Measurements from ENCODE around the gene WTAP. TPM values are rescaled to one million over a fixed set of nuclear protein-coding genes. Genes with fewer than 3 reads are reported as not detected.
A peak's percentile ranks its signal among the peaks of the same experiment; 100 is the strongest.

The WTAP gene
- total RNA-seq, 4 donors from 2014 or later, result 32.6 to 119 (median 88.1) TPM

DNA sequence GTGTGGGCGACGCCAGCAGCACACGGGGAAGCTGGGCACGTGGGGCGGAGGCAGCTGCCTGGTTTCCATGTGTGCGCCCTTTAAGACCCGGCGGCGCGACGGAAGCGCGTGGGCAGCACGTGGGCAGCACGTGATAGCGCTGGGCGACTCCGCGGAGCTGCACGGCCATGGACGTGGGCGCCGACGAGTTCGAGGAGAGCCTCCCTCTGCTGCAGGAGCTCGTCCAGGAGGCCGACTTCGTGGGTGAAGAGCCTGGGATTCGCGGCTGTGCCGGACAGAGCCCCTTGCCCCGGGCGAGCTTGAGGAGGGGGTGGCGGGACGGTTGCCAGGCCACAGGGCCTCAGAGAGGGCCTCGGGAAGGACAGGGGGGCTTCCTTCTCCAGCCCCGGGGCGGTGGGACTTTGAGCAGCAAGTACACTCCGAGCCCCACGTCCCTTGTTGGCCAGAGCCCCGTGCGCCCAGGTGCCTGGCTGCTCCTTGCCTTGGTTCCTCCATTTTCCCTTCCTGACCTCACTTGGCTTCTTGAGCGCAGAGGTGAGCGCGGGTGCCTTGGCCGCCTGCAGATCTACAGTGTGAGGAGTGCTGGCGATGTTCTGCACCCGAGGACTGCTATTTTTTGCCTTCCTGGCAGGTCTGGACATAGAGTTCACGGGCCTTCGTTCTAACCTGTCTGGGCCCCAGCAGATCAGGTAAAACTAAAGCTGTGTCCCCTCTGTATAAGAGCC is 73.0 kb downstream of the WTAP start, which contains the start of gene PNLDC1:
TSS of gene PNLDC1 (plus strand) at position 136 of the 725 bp plus-strand sequence. CDS start at position 168, 32 bp downstream.
- Histone ChIP-seq H3K4me3 (no peak within 1 kb of the TSS), H3K36me3 (peaks cover 0 to 17% (median 0%) of the 10 kb centered on the region in 4 donors), H3K27me3 (no peaks in the 10 kb centered on the region), H3K9me3 (no peaks in the 10 kb centered on the region), H3K4me1 (peaks cover 0 to 5% (median 0%) of the 10 kb centered on the region in 4 donors), H3K27ac (no peak within 1 kb of the TSS)
- DNase-seq, result no peak
- TF ChIP-seq POLR2A (IDR thresholded peaks at IDR 0.05) (no peak), POLR2AphosphoS5 (IDR thresholded peaks at IDR 0.05) (no peak), EP300 (IDR thresholded peaks at IDR 0.05; ENCODE audit: low read depth) (no peak)
- TF ChIP-seq, protein P1, sequence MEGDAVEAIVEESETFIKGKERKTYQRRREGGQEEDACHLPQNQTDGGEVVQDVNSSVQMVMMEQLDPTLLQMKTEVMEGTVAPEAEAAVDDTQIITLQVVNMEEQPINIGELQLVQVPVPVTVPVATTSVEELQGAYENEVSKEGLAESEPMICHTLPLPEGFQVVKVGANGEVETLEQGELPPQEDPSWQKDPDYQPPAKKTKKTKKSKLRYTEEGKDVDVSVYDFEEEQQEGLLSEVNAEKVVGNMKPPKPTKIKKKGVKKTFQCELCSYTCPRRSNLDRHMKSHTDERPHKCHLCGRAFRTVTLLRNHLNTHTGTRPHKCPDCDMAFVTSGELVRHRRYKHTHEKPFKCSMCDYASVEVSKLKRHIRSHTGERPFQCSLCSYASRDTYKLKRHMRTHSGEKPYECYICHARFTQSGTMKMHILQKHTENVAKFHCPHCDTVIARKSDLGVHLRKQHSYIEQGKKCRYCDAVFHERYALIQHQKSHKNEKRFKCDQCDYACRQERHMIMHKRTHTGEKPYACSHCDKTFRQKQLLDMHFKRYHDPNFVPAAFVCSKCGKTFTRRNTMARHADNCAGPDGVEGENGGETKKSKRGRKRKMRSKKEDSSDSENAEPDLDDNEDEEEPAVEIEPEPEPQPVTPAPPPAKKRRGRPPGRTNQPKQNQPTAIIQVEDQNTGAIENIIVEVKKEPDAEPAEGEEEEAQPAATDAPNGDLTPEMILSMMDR (IDR thresholded peaks at IDR 0.05), result no peak
- 80 to 94% methylated on average over 2 to 43 of the region's 50 CpGs for WGBS, 2 donors (ENCODE audit: low coverage in 1 of 2)
- intact Hi-C loops (cut with DNase I; ENCODE audit: low total_unique reads), result no loop called here
- in situ Hi-C loops (cut with MboI; ENCODE audit: low pct_ligation_motif_present in 1 of 4, low pct_unique_long_range_greater_than_20kb in 1 of 4, low sequenced_read_pairs in 3 of 4), result no loop called here

DNA sequence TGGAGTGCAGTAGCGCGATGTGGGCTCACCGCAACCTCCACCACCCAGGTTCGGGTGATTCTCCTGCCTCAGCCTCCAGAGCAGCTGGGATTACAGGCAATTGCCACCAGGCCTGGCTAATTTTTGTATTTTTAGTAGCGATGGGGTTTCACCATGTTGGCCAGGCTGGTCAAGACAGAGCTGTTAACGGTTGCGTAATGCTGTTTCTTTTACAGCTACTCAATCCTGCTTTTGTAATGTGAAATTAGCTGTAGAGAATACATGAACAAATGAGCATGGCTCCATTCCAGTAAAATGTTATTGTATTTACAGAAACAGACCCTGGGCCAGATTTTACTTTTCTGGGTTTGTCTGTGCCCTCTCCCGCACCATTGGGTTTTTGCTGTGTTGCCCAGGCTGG is 74.6 kb downstream of the WTAP start:
- TF ChIP-seq EP300 (IDR thresholded peaks at IDR 0.05; ENCODE audit: low read depth) (no peak), POLR2AphosphoS5 (IDR thresholded peaks at IDR 0.05) (no peak), POLR2A (IDR thresholded peaks at IDR 0.05) (no peak)
- TF ChIP-seq, protein P1 (IDR thresholded peaks at IDR 0.05), result no peak
- intact Hi-C loops (cut with DNase I; ENCODE audit: low total_unique reads), result no loop called here
- Histone ChIP-seq H3K9me3 (no peaks in the 10 kb centered on the region), H3K27me3 (no peaks in the 10 kb centered on the region), H3K4me1 (peaks cover 0 to 6% (median under 1%) of the 10 kb centered on the region in 4 donors), H3K27ac (no peak overlapping the region), H3K36me3 (peaks cover 0 to 17% (median 0%) of the 10 kb centered on the region in 4 donors), H3K4me3 (no peak overlapping the region)
- 65 to 80% methylated on average over 2 to 8 of the region's 8 CpGs for WGBS, 2 donors (ENCODE audit: low coverage in 1 of 2)
- no peak for DNase-seq
- in situ Hi-C loops (cut with MboI; ENCODE audit: low pct_ligation_motif_present in 1 of 4, low pct_unique_long_range_greater_than_20kb in 1 of 4, low sequenced_read_pairs in 3 of 4), result no loop called here

DNA sequence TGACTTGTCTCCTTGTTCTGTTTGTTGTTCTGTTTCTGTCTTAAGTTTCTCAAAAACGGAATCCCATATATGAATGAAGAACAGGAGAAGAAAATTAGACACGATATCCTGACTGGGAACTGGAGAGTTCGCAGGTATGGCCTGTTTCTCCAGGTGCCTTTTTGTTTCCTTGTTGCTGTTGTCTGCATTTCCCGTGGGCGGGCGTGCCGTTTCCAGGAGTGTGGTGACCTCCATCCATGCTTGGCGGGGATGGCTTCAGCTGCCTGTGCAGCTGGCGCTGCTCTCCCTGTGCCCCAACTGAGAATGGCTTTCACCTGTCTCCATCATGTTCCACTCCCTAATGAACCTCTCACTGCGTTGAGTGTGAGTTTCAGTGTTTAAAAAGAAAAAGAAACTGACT is 77.2 kb downstream of the WTAP start:
- H3K27ac ChIP-seq, result no peak overlapping the region
- H3K4me1 ChIP-seq, result peaks cover 0 to 9% (median 3%) of the 10 kb centered on the region in 4 donors
- intact Hi-C loops (cut with DNase I; ENCODE audit: low total_unique reads), result no loop called here
- 57 to 62% methylated on average over 3 to 10 of the region's 10 CpGs for WGBS, 2 donors (ENCODE audit: low coverage in 1 of 2)
- DNase-seq, result peak; percentile 44
- H3K4me3 ChIP-seq, result no peak overlapping the region
- H3K36me3 ChIP-seq, result no peaks in the 10 kb centered on the region
- TF ChIP-seq POLR2AphosphoS5 (IDR thresholded peaks at IDR 0.05), result no peak
- TF ChIP-seq, protein P1 (IDR thresholded peaks at IDR 0.05), result no peak
- no peak for TF ChIP-seq POLR2A (IDR thresholded peaks at IDR 0.05)
- no peak for TF ChIP-seq EP300 (IDR thresholded peaks at IDR 0.05; ENCODE audit: low read depth)
- H3K9me3 ChIP-seq, result no peaks in the 10 kb centered on the region
- in situ Hi-C loops (cut with MboI; ENCODE audit: low pct_ligation_motif_present in 1 of 4, low pct_unique_long_range_greater_than_20kb in 1 of 4, low sequenced_read_pairs in 3 of 4), result no loop called here
- H3K27me3 ChIP-seq, result no peaks in the 10 kb centered on the region

DNA sequence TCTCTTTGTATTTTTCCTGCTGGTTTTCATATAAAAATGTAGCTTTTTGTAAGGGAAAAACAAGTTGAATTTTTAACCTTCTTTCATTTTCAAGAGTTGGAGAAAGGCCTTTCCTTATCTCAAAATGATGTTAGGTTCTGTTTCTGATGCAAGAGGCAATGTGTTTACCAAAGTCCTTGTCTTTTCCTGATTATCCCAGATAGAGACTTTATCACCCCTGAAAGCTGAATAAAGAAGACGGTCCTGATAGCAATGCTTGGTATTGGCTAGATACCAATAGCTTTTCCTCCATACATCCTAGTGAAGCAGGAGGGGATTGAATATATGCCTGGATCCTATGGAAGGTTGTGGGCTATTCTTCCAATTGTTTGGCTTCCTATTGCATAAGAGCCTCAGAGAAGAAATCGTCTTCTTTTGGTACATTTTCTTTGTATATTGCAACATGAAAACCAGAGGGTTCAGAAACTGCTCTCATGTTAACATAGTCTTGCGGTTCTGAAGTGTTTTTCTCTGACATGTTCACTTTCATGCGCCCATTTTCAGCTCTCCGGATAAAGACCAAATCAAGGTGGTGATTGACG is 78.2 kb downstream of the WTAP start:
- Histone ChIP-seq H3K27me3 (no peaks in the 10 kb centered on the region), H3K36me3 (no peaks in the 10 kb centered on the region), H3K27ac (no peak overlapping the region), H3K4me3 (no peak overlapping the region), H3K4me1 (peaks cover 0 to 9% (median 3%) of the 10 kb centered on the region in 4 donors), H3K9me3 (no peaks in the 10 kb centered on the region)
- in situ Hi-C loops (cut with MboI; ENCODE audit: low pct_ligation_motif_present in 1 of 4, low pct_unique_long_range_greater_than_20kb in 1 of 4, low sequenced_read_pairs in 3 of 4) (no loop called here), intact Hi-C loops (cut with DNase I; ENCODE audit: low total_unique reads) (no loop called here)
- 69 to 87% methylated on average over 2 to 6 of the region's 6 CpGs for WGBS, 2 donors (ENCODE audit: low coverage in 1 of 2)
- no peak for DNase-seq
- TF ChIP-seq EP300 (IDR thresholded peaks at IDR 0.05; ENCODE audit: low read depth), result no peak
- no peak for TF ChIP-seq POLR2A (IDR thresholded peaks at IDR 0.05)
- TF ChIP-seq, protein P1 (IDR thresholded peaks at IDR 0.05), result no peak
- no peak for TF ChIP-seq POLR2AphosphoS5 (IDR thresholded peaks at IDR 0.05)

All from transverse colon (tissue), 4 donors.